Putamen (tissue), 1 donor: ENCODE data around the gene IGF2.

Source experiments
- DNase-seq: peaks from one replicate; pipeline ENCODE4 v3.0.0-alpha.2; 2016; ENCODE audit warnings: low spot score

Gene IGF2

GRCh38 chr11:2153581-2154194, 14.5 kb upstream of the IGF2 start:
- DNase-seq, result no peak

DNA sequence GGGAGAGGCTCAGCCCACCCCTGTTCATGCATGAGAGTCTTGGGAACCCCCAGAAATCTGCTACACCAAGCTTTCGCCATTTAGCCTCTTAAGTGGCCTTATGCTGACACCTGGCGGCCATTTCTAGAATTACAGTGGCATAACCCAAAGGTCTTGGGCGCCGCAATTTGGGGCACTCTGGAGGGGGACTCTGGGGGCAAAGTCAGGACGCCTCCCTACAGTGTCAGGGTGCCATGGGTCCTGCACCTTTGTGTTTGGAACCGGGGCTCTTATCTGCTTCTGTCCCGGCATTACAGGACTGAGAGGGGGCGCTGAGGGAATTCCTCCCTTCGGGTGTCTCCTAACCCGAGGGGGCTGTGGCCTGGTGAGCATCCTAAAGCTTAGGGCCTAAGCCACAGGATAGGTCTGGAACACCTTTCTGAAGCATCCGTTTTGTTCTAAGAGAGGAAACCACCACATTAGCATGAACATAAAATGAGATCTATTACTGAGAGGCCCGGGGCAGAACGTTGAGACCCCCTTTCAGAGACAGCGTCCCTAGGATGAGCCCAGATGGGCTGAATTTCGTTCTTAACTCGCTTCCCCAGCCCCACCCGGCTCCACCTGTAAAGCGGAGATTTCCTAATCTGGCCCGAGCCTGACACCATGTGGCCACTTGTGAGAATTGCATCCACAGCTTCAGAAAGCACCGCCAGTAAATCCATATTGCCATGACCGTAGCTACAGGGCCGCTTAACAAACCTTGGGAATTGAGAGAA, 12.5 kb upstream of the IGF2 start:
- peak; percentile 59 for DNase-seq

DNA sequence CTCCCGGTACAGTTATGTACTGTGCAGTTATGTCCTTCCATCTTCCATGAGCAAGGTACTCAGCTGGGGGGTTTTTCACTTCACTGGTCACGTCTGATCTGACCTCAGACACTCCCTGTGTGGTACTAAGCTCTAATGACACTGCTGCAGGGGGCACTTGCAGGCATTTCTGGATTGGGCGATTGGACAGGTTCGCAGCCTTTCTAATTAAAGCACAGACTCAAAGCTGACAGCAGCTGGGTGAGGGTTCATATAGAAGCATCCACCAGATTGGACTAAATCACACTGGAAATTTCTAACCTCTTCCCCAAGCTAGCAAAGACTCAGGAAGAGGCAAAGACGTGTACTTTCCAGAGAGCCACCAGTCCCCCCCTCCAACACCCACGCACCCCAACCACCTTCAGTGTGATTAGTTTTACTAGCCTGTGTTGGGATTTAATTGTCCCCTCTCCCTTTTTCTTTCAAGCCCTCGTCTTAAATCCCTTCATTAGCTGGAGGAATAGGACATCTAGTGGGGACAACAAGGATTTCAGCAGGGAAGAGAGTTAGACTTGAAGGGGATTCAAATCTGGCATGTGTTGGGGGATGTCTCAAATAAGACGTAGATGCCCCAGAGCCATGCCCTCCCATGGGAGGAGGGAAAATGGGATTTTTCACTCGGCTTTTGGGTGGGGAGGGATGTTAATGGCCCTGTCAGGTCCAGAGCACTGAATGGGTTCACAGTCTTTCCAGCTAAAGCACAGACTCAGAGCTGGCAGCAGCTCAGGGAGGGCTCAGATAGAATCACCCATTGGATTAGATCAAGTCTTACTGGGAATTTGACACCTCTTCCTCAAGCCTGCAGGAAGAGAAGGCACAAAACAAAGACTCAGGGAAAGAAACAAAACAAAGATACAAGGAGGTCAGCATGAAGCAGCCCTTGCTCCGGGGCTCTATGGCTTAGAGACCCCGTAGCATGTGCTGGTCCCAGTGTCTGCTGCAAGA, 11.0 kb upstream of the IGF2 start:
- DNase-seq, result no peak

DNA sequence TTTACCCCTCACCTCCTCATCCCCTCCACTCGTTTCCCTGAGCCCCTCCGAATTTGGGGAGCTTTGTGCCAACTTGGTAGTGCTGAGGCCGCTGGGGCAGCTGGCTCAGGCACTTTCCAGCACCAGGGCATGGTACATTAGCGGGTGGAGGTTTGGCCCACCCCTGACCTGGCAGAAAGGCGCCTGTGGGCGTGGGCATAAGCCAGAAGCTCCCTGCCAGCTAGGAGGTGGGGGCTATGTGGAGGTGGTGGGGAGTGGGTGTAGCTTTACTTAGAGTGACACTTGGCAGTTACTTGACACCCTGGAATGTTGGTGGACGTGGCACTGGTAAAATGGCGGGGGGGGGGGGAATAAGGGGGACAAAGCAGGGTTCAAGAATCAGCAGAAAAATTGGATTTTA, 10.3 kb upstream of the IGF2 start:
- DNase-seq, result no peak

GRCh38 chr11:2148595-2148994, 9.4 kb upstream of the IGF2 start:
- no peak for DNase-seq

- DNase-seq, result no peak
These were observed 8.2 kb upstream of the IGF2 start for GRCh38 chr11:2147391-2147790.

- no peak for DNase-seq
These were observed 6.9 kb upstream of the IGF2 start for GRCh38 chr11:2146051-2146450.

DNA sequence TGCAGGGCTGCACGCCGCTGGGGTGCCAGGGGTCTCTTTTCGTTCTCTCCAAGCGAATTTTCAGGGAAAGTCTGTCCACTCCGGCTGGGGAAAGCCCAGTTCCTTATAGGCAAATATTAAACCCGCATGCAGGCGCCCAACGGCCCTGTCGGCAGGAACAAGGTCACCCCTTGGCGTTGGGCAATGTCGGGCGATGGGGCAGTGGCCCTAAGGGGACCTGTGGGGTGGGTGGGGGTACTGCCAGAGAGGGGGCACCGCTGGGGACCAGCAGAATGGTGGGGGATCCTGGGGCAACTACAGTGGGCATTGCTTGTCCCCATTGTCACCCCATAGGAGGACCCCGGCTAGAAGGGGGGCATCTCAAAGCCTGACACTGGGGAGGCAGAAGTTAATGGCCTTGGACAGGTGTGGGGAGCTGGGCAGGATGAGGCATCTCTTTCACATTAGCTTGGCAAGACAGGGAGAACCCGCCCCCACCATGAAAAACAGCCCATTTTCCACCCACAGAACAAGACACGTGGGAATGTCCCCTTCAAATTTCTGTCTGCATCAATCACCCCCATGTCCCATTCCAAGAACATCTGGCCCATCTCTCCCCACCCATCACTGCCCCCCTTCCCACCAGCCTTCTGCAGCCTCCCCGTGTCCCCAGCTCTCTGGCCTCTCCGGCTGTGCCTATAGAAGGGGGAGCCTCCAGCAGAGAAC, 5.5 kb upstream of the IGF2 start:
- no peak for DNase-seq

DNA sequence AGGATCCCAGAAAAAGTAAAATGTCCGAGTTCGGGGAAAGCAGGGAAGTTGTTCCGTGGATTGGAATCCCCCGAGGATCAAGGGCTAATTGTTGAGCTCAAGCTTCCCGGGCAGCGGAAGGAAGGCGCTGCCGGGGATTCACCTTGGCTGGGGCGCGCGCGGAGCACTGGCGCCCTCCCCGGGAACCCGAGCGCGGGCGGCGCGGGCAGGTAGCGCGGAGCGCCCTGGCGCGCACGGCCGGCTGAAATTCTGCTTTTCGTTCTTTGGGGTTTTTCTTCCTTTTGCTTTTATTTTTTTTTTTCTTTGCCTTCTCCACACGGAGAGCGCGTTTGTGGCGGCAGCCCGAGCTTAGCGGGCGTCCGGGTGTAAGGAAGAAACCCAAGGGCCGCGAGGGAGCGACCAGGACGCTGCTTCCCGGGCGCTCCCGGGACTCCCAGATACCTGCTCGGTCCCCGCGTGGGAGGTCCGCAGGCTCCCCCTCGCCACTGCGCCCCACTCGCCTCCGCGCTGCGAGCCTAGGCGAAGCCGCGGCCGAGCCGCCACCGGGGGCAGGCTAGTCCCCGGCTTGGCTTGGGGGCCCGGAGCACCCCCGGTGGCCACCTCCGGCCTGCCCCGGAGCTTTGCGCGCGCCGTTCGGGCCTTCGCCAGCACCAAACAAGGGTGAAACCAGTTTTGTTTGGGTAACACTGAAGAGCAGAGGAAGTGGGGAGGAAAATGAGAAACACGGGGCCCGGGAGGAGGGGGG, 4.8 kb upstream of the IGF2 start:
- no peak for DNase-seq

DNA sequence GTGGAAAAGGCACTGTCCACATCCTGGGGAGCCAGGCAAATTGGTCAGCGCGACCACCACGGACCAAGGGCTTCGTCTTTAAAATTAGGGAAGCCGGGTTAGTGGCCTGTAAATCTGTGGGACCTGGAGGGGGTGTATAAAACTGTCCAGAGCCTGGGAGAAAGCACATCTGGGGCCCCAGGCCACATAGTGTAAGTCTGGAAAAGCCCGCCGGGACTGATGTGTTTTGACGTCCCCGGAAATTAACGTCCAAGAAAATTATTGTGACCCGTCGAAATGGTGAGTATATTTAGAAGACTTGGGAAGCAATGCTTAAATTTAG, 4.2 kb upstream of the IGF2 start:
- no peak for DNase-seq

- no peak for DNase-seq
These were observed 3.6 kb upstream of the IGF2 start for GRCh38 chr11:2142762-2143202.

DNA sequence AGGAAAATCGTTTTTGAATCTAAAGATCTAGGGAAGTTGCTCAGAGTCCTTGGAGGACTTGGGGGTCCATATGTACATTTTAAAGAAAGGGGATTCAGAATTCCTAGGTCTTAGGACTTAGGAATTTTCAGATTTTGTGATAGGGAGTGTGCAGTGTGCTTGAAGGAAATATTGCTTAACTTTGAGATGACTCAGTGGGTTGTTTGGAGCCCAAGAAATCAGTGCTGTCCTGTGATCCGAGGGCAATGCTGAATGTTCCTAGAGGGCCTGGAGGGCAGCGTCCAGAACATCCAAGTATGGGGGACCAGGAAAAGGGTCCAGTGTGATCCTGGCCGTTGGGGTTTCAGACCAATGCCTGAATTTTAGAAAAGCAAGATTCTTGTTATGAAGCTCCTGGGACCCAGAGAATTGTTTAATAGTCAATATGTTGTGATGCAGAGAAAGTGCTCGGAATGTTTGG, 3.1 kb upstream of the IGF2 start:
- DNase-seq, result no peak

GRCh38 chr11:2140411-2141400, 1.5 kb upstream of the IGF2 start:
- DNase-seq, result no peak

GRCh38 chr11:2139621-2140337, 590 bp upstream of the IGF2 start:
- DNase-seq, result no peak

- DNase-seq, result no peak
These were observed 612 bp downstream of the IGF2 start for GRCh38 chr11:2138431-2139122.

DNA sequence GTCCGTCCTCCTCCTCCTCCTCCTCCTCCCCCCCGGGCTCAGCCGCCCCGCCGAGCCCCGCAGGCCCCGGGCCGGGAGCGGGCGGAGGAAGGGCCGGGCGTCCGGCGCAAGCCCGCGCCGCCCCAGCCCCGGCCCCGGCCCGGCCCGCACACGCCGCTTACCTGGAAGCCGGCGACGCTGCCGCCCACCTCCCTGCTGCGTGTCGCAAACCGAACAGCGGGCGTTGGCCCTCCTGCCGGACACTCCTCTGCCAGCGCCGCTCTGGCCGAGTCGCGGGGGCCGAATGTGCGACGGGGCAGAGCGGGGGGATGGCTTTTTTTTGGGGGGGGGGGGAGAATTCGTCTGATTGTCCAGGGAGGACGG, 1.1 kb downstream of the IGF2 start:
- no peak for DNase-seq

- no peak for DNase-seq
These were observed 1.8 kb downstream of the IGF2 start for GRCh38 chr11:2137202-2138067.

DNA sequence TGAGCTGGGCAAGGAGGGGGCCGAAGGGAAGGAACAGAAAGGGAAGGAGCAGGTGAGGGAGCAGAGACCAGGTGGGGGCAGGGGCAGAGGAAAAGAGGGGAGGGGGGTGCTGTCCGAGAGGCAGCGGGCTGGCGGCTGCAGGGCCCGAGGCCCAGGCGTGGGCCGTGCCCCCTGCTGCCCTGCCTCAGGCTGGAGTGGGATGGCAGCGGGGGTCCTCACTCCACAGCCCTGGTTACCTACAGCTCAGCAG, 2.3 kb downstream of the IGF2 start:
- no peak for DNase-seq
